Ovary (tissue), 9 donors: ENCODE data around the gene LPAR5. TPM values are rescaled to one million over a fixed set of nuclear protein-coding genes. Genes with fewer than 3 reads are reported as not detected.

Experiments
- DNase-seq, 5 donors: peaks; one replicate each; pipeline ENCODE4 v3.0.0-alpha.2; 2019 to 2020
- H3K27ac ChIP-seq, 2 donors: fragments of 200-600 bp; one replicate each; pipeline versions ENCODE4 v1.5.1 to v1.8.0; 2019 to 2022
- H3K27me3 ChIP-seq: fragments of 200-600 bp; one replicate; pipeline ENCODE4 v1.8.0; 2022
- H3K36me3 ChIP-seq: fragments of 200-600 bp; sonication (generic); one replicate; pipeline ENCODE4 v1.5.1; 2019
- H3K4me1 ChIP-seq: one replicate; pipeline ENCODE4 v1.8.1; 2013; ENCODE audit warnings: mild to moderate bottlenecking, moderate library complexity; ENCODE audit not compliant: insufficient read depth
- H3K4me3 ChIP-seq: fragments of 200-600 bp; sonication (generic); one replicate; pipeline ENCODE4 v1.5.1; 2017
- H3K9me3 ChIP-seq, 2 donors: fragments of 200-600 bp in 1 of 2; sonication (generic) in 1 of 2; one replicate each; pipeline versions ENCODE4 v1.5.1 to v1.8.1; 2013 to 2019; ENCODE audit warnings: mild to moderate bottlenecking in 1 of 2, moderate library complexity in 1 of 2
- EP300 ChIP-seq: sonication (generic); formaldehyde crosslinking; IDR thresholded peaks from one replicate; pipeline ENCODE4 v1.6.1; 2017; ENCODE audit warnings: antibody characterized with exemption
- POLR2A ChIP-seq: fragments of 450-650 bp; IDR thresholded peaks from one replicate; pipeline ENCODE4 v1.6.1; 2017; ENCODE audit warnings: antibody characterized with exemption, mild to moderate bottlenecking, moderate library complexity
- WGBS, 3 donors: extraction: QIAGEN DNeasy Blood & Tissue Kit in 1 of 3; methylation state at CpG; one replicate each; pipeline versions ENCODE4 v1.1.5 to v1.1.7; 2013 to 2017; 5-methylcytosine and 5-hydroxymethylcytosine counted together
- intact Hi-C, 4 donors: fragments of 100-400 bp; cut with DNase I; formaldehyde crosslinking; loops; one replicate each; pipeline versions ENCODE4 v1.11.0 to v1.15.1; 2022 to 2023
- polyA plus RNA-seq, 2 donors: library from polyadenylated mRNA; stranded (reverse); fragments of 200-250 nt in 1 of 2; fragments of 350-450 nt in 1 of 2; fragmentation: Illumina TruSeq in 1 of 2; extraction: RNeasy Lipid Tissue Mini Kit (QIAGEN cat#74804) in 1 of 2; gene quantifications; one replicate each; pipeline ENCODE4 v1.2.3, GENCODE V29; 2013 to 2014
- total RNA-seq, 7 donors: library from RNA; depleted of rRNA in 2 of 7; stranded (reverse); fragments of >200 nt in 2 of 7; fragmentation: NEBNext Ultra II Directional in 3 of 7; extraction: Animal tissue kit (Norgen Biotek cat#: 25700) in 3 of 7; gene quantifications; one replicate each; pipeline versions ENCODE4 v1.1.0 to v1.2.4, GENCODE V29; 2016 to 2023
- TF ChIP-seq, protein P1 (sequence below), 3 donors: fragments of 450-650 bp in 2 of 3; fragments of 200-600 bp in 1 of 3; IDR thresholded peaks; one replicate each; pipeline versions ENCODE4 v1.5.1 to v1.8.0; 2016 to 2022; ENCODE audit warnings: antibody characterized with exemption in 3 of 3, mild to moderate bottlenecking in 1 of 3
- donor health status: DM: no; HTN: no; CAD: no; lungs with moderate emphysema.
- donor health status: DM: no; HTN: no; CAD: no.
- donor health status: Bipolar disorder and iron deficiency.
- donor health status: DM: yes; HTN: yes; CAD: no.
- donor health status: DM: no; HTN: no; CAD: no.
- donor health status: DM: yes; HTN: yes; CAD: no.

The LPAR5 gene
- total and polyA plus RNA-seq, 9 donors: 0.57 to 2.6 (median 1.3) TPM

DNA sequence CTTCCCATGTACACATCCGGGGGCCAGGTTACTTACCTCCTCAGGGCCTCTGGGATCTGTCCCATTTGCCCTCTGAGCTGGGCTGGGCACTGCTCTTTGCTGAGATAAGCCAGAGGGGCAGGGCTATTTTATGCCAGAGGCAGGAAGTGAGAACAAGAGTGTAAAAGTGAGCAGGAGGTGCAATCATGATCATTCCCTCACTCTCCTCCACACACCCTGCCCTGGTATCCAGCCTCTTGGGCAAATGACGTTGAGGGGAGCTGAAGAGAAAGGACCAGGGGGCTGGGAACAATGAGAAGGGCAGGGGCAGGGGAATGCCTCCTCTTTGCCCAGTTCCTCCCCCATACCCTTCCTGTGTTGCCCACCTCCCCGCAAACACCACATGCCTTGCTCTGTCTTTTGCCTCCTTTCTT is 4.2 kb downstream of the LPAR5 start:
- intact Hi-C loops: no loop called here
- H3K9me3 ChIP-seq: no peaks in the 10 kb centered on the region
- no peak overlapping the region for H3K4me3 ChIP-seq
- no peak for DNase-seq
- 64 to 80% (median 74%) methylated on average over 3 of the region's 3 CpGs for WGBS, 3 donors
- no peaks in the 10 kb centered on the region for H3K27me3 ChIP-seq
- TF ChIP-seq, protein P1, sequence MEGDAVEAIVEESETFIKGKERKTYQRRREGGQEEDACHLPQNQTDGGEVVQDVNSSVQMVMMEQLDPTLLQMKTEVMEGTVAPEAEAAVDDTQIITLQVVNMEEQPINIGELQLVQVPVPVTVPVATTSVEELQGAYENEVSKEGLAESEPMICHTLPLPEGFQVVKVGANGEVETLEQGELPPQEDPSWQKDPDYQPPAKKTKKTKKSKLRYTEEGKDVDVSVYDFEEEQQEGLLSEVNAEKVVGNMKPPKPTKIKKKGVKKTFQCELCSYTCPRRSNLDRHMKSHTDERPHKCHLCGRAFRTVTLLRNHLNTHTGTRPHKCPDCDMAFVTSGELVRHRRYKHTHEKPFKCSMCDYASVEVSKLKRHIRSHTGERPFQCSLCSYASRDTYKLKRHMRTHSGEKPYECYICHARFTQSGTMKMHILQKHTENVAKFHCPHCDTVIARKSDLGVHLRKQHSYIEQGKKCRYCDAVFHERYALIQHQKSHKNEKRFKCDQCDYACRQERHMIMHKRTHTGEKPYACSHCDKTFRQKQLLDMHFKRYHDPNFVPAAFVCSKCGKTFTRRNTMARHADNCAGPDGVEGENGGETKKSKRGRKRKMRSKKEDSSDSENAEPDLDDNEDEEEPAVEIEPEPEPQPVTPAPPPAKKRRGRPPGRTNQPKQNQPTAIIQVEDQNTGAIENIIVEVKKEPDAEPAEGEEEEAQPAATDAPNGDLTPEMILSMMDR (IDR thresholded peaks at IDR 0.05): no peak
- no peaks in the 10 kb centered on the region for H3K4me1 ChIP-seq
- no peaks in the 10 kb centered on the region for H3K36me3 ChIP-seq
- no peak overlapping the region for H3K27ac ChIP-seq

DNA sequence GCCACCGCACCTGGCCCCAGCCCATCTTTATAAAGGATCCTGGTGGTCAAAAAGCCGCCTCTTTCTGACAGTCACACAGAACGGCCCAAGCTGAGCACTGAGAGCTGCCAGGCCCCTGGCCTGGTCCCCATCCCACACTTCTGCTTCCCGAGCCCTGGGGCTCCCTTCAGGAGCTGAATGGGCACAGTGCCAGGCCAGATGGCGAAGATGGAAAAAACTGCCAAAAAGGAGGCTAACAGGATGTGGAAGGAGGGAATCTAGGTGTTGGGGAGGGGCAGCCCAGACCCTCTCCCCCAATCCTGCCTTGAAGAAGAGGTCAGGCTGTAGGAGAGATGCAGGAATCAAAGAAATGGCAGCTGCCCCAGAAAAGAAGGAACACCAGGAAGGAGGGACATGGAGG is 5.0 kb downstream of the LPAR5 start:
- intact Hi-C loops: no loop called here
- no peak overlapping the region for H3K4me3 ChIP-seq
- 38 to 43% (median 39%) methylated on average over 5 of the region's 5 CpGs for WGBS, 3 donors
- no peaks in the 10 kb centered on the region for H3K9me3 ChIP-seq
- DNase-seq: no peak
- H3K36me3 ChIP-seq: no peaks in the 10 kb centered on the region
- no peaks in the 10 kb centered on the region for H3K27me3 ChIP-seq
- H3K27ac ChIP-seq: no peak overlapping the region
- H3K4me1 ChIP-seq: no peaks in the 10 kb centered on the region
- TF ChIP-seq, protein P1 (IDR thresholded peaks at IDR 0.05): no peak
- TF ChIP-seq POLR2A: no peak
- no peak for TF ChIP-seq EP300

DNA sequence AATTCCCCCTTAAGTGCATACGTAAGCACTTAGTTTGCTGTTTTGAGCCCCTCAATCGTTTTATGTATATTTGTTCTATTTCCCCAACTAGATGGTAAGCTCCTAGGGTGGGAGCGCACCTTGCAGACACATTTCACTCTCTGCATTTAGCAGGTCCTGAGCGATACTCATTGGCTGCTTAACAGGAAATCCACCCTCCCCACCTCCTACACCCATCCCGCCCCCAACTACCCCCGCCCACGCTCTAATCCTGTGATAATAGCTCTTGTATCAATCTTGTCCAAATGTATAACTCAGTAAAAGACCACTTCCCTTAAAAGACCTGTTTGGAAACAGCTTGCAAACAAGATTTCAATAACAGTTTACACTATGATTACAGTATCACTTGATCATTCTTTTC is 8.1 kb downstream of the LPAR5 start:
- Histone ChIP-seq H3K9me3 (no peaks in the 10 kb centered on the region), H3K4me1 (no peaks in the 10 kb centered on the region), H3K36me3 (no peaks in the 10 kb centered on the region), H3K27me3 (no peaks in the 10 kb centered on the region), H3K27ac (no peak overlapping the region), H3K4me3 (no peak overlapping the region)
- TF ChIP-seq POLR2A (no peak), EP300 (no peak)
- TF ChIP-seq, protein P1 (IDR thresholded peaks at IDR 0.05): no peak
- no peak for DNase-seq
- intact Hi-C loops: loop anchor here in 1 of 4 donors (10.0 kb wide), 1 partner anchor 157 kb away; the partner anchor contains the start of gene CD4
- WGBS, 3 donors: 41 to 50% (median 49%) methylated on average over 7 of the region's 7 CpGs

DNA sequence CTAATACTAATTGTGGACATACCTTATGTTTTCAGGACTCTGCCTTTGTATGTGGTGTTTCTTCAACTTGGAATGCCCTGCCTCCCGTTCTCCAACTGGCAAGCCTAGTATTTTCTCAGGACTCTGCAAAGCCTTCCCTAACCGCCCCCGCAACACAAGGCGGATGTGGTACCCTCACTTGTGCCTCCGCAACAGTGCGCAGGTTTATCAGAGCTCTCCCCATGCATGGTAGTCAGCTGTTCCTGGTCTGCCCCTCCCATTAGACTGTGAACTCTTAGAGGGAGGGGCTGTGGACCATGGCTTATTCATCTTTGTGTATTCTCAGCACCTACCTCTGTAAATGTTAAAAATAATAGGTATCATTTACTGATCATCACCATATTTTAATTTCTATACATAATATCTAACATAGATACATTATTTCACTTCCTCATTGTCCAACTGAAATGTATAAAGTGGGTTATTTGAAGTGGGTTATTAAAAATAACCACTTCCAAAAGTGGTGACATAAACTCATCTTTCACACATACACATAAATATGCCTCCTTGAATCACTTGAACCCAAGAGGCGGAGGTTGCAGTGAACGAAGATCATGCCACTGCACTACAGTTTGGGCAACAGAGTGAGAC is 9.0 kb downstream of the LPAR5 start:
- TF ChIP-seq POLR2A (no peak), EP300 (no peak)
- TF ChIP-seq, protein P1 (IDR thresholded peaks at IDR 0.05): no peak
- H3K4me3 ChIP-seq: no peak overlapping the region
- DNase-seq: no peak
- H3K27ac ChIP-seq: no peak overlapping the region
- 25 to 34% (median 28%) methylated on average over 8 of the region's 8 CpGs for WGBS, 3 donors
- no peaks in the 10 kb centered on the region for H3K4me1 ChIP-seq
- H3K27me3 ChIP-seq: no peaks in the 10 kb centered on the region
- intact Hi-C loops: loop anchor here in 1 of 4 donors (10.0 kb wide), 1 partner anchor 158 kb away; the partner anchor contains the start of gene CD4
- no peaks in the 10 kb centered on the region for H3K36me3 ChIP-seq
- no peaks in the 10 kb centered on the region for H3K9me3 ChIP-seq
